Upper lobe of left lung (tissue), 4 donors: ENCODE measurements around the gene TRAF3.

Source experiments
- CTCF ChIP-seq, 6 experiments: fragments of 450-650 bp in 4 of 6; fragments of 200-600 bp in 2 of 6; sonication (generic) in 2 of 6; IDR thresholded peaks; one replicate each; pipeline ENCODE4 v1.5.1; 2016 to 2019; ENCODE audit warnings: antibody characterized with exemption in 6 of 6
- POLR2A ChIP-seq, 4 donors: fragments of 450-650 bp; IDR thresholded peaks; one replicate each; pipeline ENCODE4 v1.5.1; 2016 to 2017; ENCODE audit warnings: antibody characterized with exemption in 4 of 4, mild to moderate bottlenecking in 2 of 4
- POLR2AphosphoS5 ChIP-seq, 2 donors: sonication (generic); formaldehyde crosslinking; IDR thresholded peaks; one replicate each; pipeline ENCODE4 v1.5.1; 2017; ENCODE audit warnings: antibody characterized with exemption in 2 of 2

- no peak for TF ChIP-seq POLR2AphosphoS5 (IDR thresholded peaks at IDR 0.05)
- TF ChIP-seq CTCF (IDR thresholded peaks at IDR 0.05): no peak
- no peak for TF ChIP-seq POLR2A (IDR thresholded peaks at IDR 0.05)
Observed at GRCh38 chr14:102951799-102952198, 174.6 kb downstream of the TRAF3 start.
